HG03097 (cell line): Measurements from ENCODE around the gene AHRR.

Source experiments
- ATAC-seq: cut with Tn5 transposase; IDR thresholded peaks from one replicate; pipeline ENCODE4 v1.9.1; 2021; ENCODE audit not compliant: unreplicated experiment, low FRiP score

The AHRR gene

GRCh38 chr5:344668-345067 is 23.2 kb downstream of the AHRR start:
- no peak for ATAC-seq

GRCh38 chr5:345404-346195 is 24.1 kb downstream of the AHRR start:
- no peak for ATAC-seq

- ATAC-seq = no peak
These were observed 24.9 kb downstream of the AHRR start for GRCh38 chr5:346229-346935.

GRCh38 chr5:347712-348284 is 26.3 kb downstream of the AHRR start:
- ATAC-seq = no peak

GRCh38 chr5:348726-349125 is 27.2 kb downstream of the AHRR start:
- no peak for ATAC-seq

- no peak for ATAC-seq
These were observed 28.8 kb downstream of the AHRR start for GRCh38 chr5:350355-350754.

- no peak for ATAC-seq
These were observed 29.8 kb downstream of the AHRR start for GRCh38 chr5:351084-351920.

GRCh38 chr5:351921-352245 is 30.4 kb downstream of the AHRR start:
- no peak for ATAC-seq

- ATAC-seq = no peak
These were observed 31.4 kb downstream of the AHRR start for GRCh38 chr5:352639-353611.

GRCh38 chr5:353612-354580 is 32.4 kb downstream of the AHRR start:
- no peak for ATAC-seq

- ATAC-seq = no peak
These were observed 33.3 kb downstream of the AHRR start for GRCh38 chr5:354581-355378.

- no peak for ATAC-seq
These were observed 33.9 kb downstream of the AHRR start for GRCh38 chr5:355379-355935.

GRCh38 chr5:355958-356357 is 34.4 kb downstream of the AHRR start:
- ATAC-seq = no peak

- no peak for ATAC-seq
These were observed 37.9 kb downstream of the AHRR start for GRCh38 chr5:359301-359897.

- ATAC-seq = no peak
These were observed 38.9 kb downstream of the AHRR start for GRCh38 chr5:360257-361027.

- ATAC-seq = no peak
These were observed 40.7 kb downstream of the AHRR start for GRCh38 chr5:362189-362588.
